ENCODE results near the gene EPS8L1.

- no peak for TF ChIP-seq CTCF (IDR thresholded peaks at IDR 0.05)
- no peak for TF ChIP-seq POLR2A (IDR thresholded peaks at IDR 0.05)
These were observed 37.3 kb downstream of the EPS8L1 start for GRCh38 chr19:55112777-55113569.

Measured in body of pancreas (tissue), 4 donors.